Neuronal stem cell (in vitro differentiated cells): Measurements from ENCODE around the gene CBL.
A peak's percentile ranks its signal among the peaks of the same experiment; 100 is the strongest.

Experiments used
- DNase-seq: peaks from one replicate; pipeline ENCODE4 v3.0.0-alpha.2; 2013; ENCODE audit warnings: low spot score
- H2AFZ ChIP-seq: one replicate; pipeline ENCODE4 v1.6.1; 2013; ENCODE audit warnings: mild to moderate bottlenecking, low read length, inconsistent platforms
- H2AK5ac ChIP-seq: 2 replicates; pipeline ENCODE4 v1.6.1; 2013; ENCODE audit warnings: low read depth, mild to moderate bottlenecking, inconsistent platforms, low read length, moderate library complexity, mixed read lengths
- H2BK120ac ChIP-seq: 2 replicates; pipeline ENCODE4 v1.6.1; 2013; ENCODE audit warnings: low read depth, mild to moderate bottlenecking, inconsistent platforms, low read length, moderate library complexity, mixed read lengths
- H2BK12ac ChIP-seq: one replicate; pipeline ENCODE4 v1.6.1; 2013; ENCODE audit warnings: low read length, inconsistent platforms
- H2BK15ac ChIP-seq: 2 replicates; pipeline ENCODE4 v1.6.1; 2013; ENCODE audit warnings: mild to moderate bottlenecking, low read length, inconsistent platforms, mixed read lengths
- H2BK5ac ChIP-seq: one replicate; pipeline ENCODE4 v1.6.1; 2013; ENCODE audit warnings: inconsistent platforms, mild to moderate bottlenecking, low read length, moderate library complexity
- H3K14ac ChIP-seq: one replicate; pipeline ENCODE4 v1.6.1; 2013; ENCODE audit warnings: low read length, inconsistent platforms
- H3K18ac ChIP-seq: 2 replicates; pipeline ENCODE4 v1.6.1; 2013; ENCODE audit warnings: low read length, inconsistent platforms
- H3K23ac ChIP-seq: 2 replicates; pipeline ENCODE4 v1.6.1; 2013; ENCODE audit warnings: low read depth, mild to moderate bottlenecking, mixed read lengths, low read length, inconsistent platforms; ENCODE audit not compliant: poor library complexity
- H3K27ac ChIP-seq: replicated peaks from 3 replicates; pipeline ENCODE4 v1.5.1; 2013; ENCODE audit warnings: low read length, inconsistent platforms
- H3K27me3 ChIP-seq, 3 experiments: 2 replicates each; pipeline ENCODE4 v1.6.1; 2013; ENCODE audit warnings: low read length in 3 of 3, mild to moderate bottlenecking in 2 of 3, inconsistent platforms in 1 of 3, low read depth in 1 of 3, mixed read lengths in 1 of 3, moderate library complexity in 1 of 3; ENCODE audit not compliant: control insufficient read depth in 3 of 3, insufficient read depth in 3 of 3
- H3K36me3 ChIP-seq, 2 donors: replicated peaks in 1 of 2; 2 replicates each; pipeline ENCODE4 v1.6.1; 2013; ENCODE audit warnings: low read length in 2 of 2; ENCODE audit not compliant: control insufficient read depth in 2 of 2, insufficient read depth in 2 of 2
- H3K4ac ChIP-seq: 2 replicates; pipeline ENCODE4 v1.6.1; 2013; ENCODE audit warnings: inconsistent platforms, mild to moderate bottlenecking, low read length, moderate library complexity
- H3K4me1 ChIP-seq, 2 donors: 1 replicate in 1 of 2; 2 replicates in 1 of 2; pipeline ENCODE4 v1.6.1; 2013; ENCODE audit warnings: low read length in 2 of 2, low read depth in 1 of 2; ENCODE audit not compliant: control insufficient read depth in 2 of 2, insufficient read depth in 1 of 2
- H3K4me2 ChIP-seq: one replicate; pipeline ENCODE4 v1.6.1; 2013; ENCODE audit warnings: mild to moderate bottlenecking, low read length, inconsistent platforms; ENCODE audit not compliant: insufficient read depth, poor library complexity, severe bottlenecking
- H3K4me3 ChIP-seq, 2 donors: 2 replicates each; pipeline ENCODE4 v1.5.1; 2013; ENCODE audit warnings: low read length in 2 of 2, mild to moderate bottlenecking in 2 of 2, inconsistent platforms in 1 of 2, moderate library complexity in 1 of 2
- H3K79me1 ChIP-seq: one replicate; pipeline ENCODE4 v1.6.1; 2013; ENCODE audit warnings: low read depth, mild to moderate bottlenecking, inconsistent platforms, low read length, moderate library complexity
- H3K9ac ChIP-seq: one replicate; pipeline ENCODE4 v1.6.1; 2013; ENCODE audit warnings: mild to moderate bottlenecking, low read depth, low read length, inconsistent platforms; ENCODE audit not compliant: poor library complexity
- H3K9me3 ChIP-seq, 2 donors: replicated peaks in 1 of 2; 2 replicates each; pipeline versions ENCODE3 to v1.6.1; 2013; ENCODE audit warnings: low read length in 2 of 2, mild to moderate bottlenecking in 2 of 2, inconsistent platforms in 1 of 2, low read depth in 1 of 2, mixed read lengths in 1 of 2, moderate library complexity in 1 of 2; ENCODE audit not compliant: control insufficient read depth in 2 of 2, insufficient read depth in 1 of 2
- H4K8ac ChIP-seq: one replicate; pipeline ENCODE4 v1.6.1; 2013; ENCODE audit warnings: low read depth, mild to moderate bottlenecking, inconsistent platforms, low read length, moderate library complexity
- H4K91ac ChIP-seq: one replicate; pipeline ENCODE4 v1.6.1; 2013; ENCODE audit warnings: low read length, low read depth, mild to moderate bottlenecking, inconsistent platforms; ENCODE audit not compliant: poor library complexity
- WGBS, 2 donors: extraction: QIAGEN DNeasy Blood & Tissue Kit; methylation state at CpG; one replicate each; pipeline ENCODE4 v1.1.7; 2013; ENCODE audit warnings: missing lambda C conversion rate in 2 of 2, mixed read lengths in 1 of 2; ENCODE audit not compliant: insufficient read length in 2 of 2, insufficient replicate concordance in 1 of 2; ENCODE audit errors: extremely low coverage in 2 of 2; 5-methylcytosine and 5-hydroxymethylcytosine counted together

CBL gene

GRCh38 chr11:119314726-119315125 is 108.6 kb downstream of the CBL start:
- Histone ChIP-seq H3K79me1 (no peaks in the 10 kb centered on the region), H3K9ac (no peak overlapping the region), H2BK12ac (no peak overlapping the region), H3K18ac (peak overlapping the region; percentile 86), H3K4me3 (peak overlapping the region in 1 of 2 donors; percentile 23), H3K36me3 (peaks cover under 1 to 24% of the 10 kb centered on the region in 2 donors), H2AK5ac (peak overlapping the region; percentile 82), H3K4me1 (peaks cover 38 to 39% of the 10 kb centered on the region in 2 donors), H2AFZ (peak overlapping the region; percentile 95), H2BK15ac (no peak overlapping the region), H3K4me2 (peak overlapping the region; percentile 94), H3K27me3 (peaks cover 6 to 37% (median 15%) of the 10 kb centered on the region in 3 experiments), H4K91ac (no peak overlapping the region), H3K4ac (no peak overlapping the region), H3K27ac (no peak overlapping the region), H2BK5ac (peak overlapping the region; percentile 57), H3K23ac (peak overlapping the region; percentile 11), H3K9me3 (no peaks in the 10 kb centered on the region), H2BK120ac (no peak overlapping the region), H4K8ac (no peak overlapping the region), H3K14ac (peak overlapping the region; percentile 39)
- no CpG with 5 or more reads among the region's 18 CpGs for WGBS, 2 donors
- no peak for DNase-seq

GRCh38 chr11:119315131-119316015 is 109.2 kb downstream of the CBL start:
- Histone ChIP-seq H2AK5ac (peak overlapping the region; percentile 91), H3K9me3 (no peaks in the 10 kb centered on the region), H2BK15ac (peak overlapping the region; percentile 96), H2BK120ac (no peak overlapping the region), H3K9ac (peak overlapping the region; percentile 78), H3K23ac (peak overlapping the region; percentile 11), H3K4me2 (peak overlapping the region; percentile 94), H2BK5ac (peak overlapping the region; percentile 73), H3K14ac (peak overlapping the region; percentile 77), H3K4ac (peak overlapping the region; percentile 4), H3K36me3 (peaks cover 0 to 20% of the 10 kb centered on the region in 2 donors), H2BK12ac (peak overlapping the region; percentile 75), H3K27ac (no peak overlapping the region), H3K79me1 (no peaks in the 10 kb centered on the region), H3K27me3 (peaks cover 6 to 37% (median 15%) of the 10 kb centered on the region in 3 experiments), H4K91ac (no peak overlapping the region), H4K8ac (no peak overlapping the region), H3K4me3 (peak overlapping the region; percentile 57 to 90), H2AFZ (peak overlapping the region; percentile 95), H3K18ac (peak overlapping the region; percentile 90), H3K4me1 (peaks cover 43% of the 10 kb centered on the region in 2 donors)
- no peak for DNase-seq
- WGBS, 2 donors = no CpG with 5 or more reads among the region's 29 CpGs

- no peak overlapping the region for H3K27ac ChIP-seq
- no peak for DNase-seq
- WGBS, 2 donors = no CpG with 5 or more reads among the region's 46 CpGs
Observed at GRCh38 chr11:119316016-119316728, 110.0 kb downstream of the CBL start.

More at GRCh38 chr11:119316016-119316728, 110.0 kb downstream of the CBL start:
- peak overlapping the region; percentile 78 for H3K14ac ChIP-seq
- peak overlapping the region; percentile 75 for H2BK12ac ChIP-seq
- H3K4me3 ChIP-seq = peak overlapping the region; percentile 57 to 90
- peak overlapping the region; percentile 98 for H3K18ac ChIP-seq
- H3K4me2 ChIP-seq = peak overlapping the region; percentile 94
- H2BK120ac ChIP-seq = no peak overlapping the region
- peak overlapping the region; percentile 96 for H2BK15ac ChIP-seq
- peak overlapping the region; percentile 96 for H2BK5ac ChIP-seq
- H3K4me1 ChIP-seq = peaks cover 46% of the 10 kb centered on the region in 2 donors
- H3K23ac ChIP-seq = peak overlapping the region; percentile 94
- H3K4ac ChIP-seq = no peak overlapping the region
- no peaks in the 10 kb centered on the region for H3K79me1 ChIP-seq
- H3K27me3 ChIP-seq = peaks cover 6 to 37% (median 15%) of the 10 kb centered on the region in 3 experiments
- peak overlapping the region; percentile 91 for H2AK5ac ChIP-seq
- no peak overlapping the region for H4K8ac ChIP-seq
- H3K9me3 ChIP-seq = no peaks in the 10 kb centered on the region
- H4K91ac ChIP-seq = no peak overlapping the region
- H3K9ac ChIP-seq = peak overlapping the region; percentile 92
- H2AFZ ChIP-seq = peak overlapping the region; percentile 95
- H3K36me3 ChIP-seq = peaks cover 0 to 14% of the 10 kb centered on the region in 2 donors
